Activated CD4-positive, alpha-beta T cell treated with anti-CD3 and anti-CD28 coated beads, Interleukin-2, Interleukin-6, amounts not matched to agents 100 ng/mL and 50 ng/mL, durations not matched to agents 16 hours and 8 hours (primary cell): Measurements from ENCODE around the gene PHF24.
"Not testable (repeated sequence)": the region's sequence is repeated elsewhere in the genome, so short reads cannot be mapped to it uniquely, and the experiment has no call there.

Experiments
- DNase-seq: peaks from one replicate; pipeline ENCODE4 v3.0.0-alpha.2; 2020

Gene PHF24

GRCh38 chr9:34998266-34998665 is 40.2 kb downstream of the PHF24 start:
- DNase-seq = no peak

- no peak for DNase-seq
Observed at GRCh38 chr9:34999576-34999975, 41.5 kb downstream of the PHF24 start.

DNA sequence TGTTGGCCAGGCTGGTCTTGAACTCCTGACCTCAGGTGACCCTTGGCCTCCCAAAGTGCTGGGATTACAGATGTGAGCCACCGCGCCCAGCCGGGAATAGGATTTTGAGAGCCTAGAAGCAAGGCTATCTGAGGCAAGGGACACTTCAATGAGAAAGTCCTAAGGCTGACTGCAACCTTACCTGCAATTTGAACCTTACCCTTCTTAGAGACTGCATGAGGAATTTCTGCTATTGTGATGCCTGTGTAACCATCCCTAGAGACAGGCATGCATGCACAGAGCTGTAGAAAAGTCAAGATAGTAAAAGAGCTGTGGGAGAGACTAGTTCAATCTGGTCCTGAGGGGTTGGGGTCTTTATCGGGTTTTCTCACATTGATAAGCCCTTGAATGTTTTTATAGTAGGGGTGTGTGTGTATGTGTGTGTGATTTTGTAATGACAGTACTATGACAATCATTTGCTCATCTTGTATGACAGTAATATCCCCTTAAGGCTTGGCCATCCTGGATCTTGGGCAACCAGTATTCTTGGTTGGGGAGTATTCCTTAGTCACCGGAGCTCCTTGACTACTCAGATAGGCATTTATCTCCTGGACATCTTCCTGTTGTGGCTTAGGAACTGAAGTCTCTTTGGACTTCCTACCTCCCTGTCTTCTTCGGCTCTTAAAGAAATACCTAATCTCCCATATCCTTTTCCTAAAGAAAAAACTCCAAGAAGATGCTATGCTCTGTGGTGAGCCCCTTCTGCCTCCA is 42.6 kb downstream of the PHF24 start:
- no peak for DNase-seq

- DNase-seq = no peak
Observed at GRCh38 chr9:35001285-35001677, 43.2 kb downstream of the PHF24 start.

- DNase-seq = peak; percentile 38
Observed at GRCh38 chr9:35001803-35002502, 43.9 kb downstream of the PHF24 start.

GRCh38 chr9:35002623-35003022 is 44.5 kb downstream of the PHF24 start:
- DNase-seq = no peak

GRCh38 chr9:35004299-35004698 is 46.2 kb downstream of the PHF24 start:
- not testable (repeated sequence) for DNase-seq

DNA sequence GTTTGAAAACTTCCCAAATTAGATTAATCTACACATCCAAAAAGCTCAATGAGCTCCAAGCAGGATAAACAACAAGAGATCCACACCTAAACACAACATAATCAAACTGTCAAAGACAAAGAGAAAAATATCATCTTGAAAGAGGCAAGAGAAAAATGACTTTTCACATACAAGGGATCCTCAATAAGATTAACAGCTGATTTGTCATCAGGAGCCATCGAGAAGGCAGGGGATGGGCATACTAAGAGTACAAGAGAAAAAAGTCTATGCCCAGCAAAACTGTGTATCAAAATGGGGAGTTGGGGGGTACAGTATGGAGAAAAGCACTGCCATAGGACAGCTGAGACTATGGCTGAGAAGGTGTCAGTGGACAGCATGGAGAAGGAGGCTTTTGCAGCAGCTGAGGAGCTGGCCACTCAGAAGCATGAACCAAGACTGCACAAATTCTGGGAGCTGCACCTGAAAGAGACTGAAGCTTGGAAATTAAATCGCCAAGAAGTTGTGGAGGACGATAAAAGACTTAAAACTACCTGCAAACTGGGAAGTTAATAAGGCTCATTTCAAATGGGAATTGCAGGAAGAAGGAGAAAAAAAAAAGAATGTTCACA is 52.4 kb downstream of the PHF24 start:
- DNase-seq = no peak

- no peak for DNase-seq
Observed at GRCh38 chr9:35014517-35014916, 56.4 kb downstream of the PHF24 start.

GRCh38 chr9:35023443-35023842 is 65.4 kb downstream of the PHF24 start:
- not testable (repeated sequence) for DNase-seq

- DNase-seq = no peak
Observed at GRCh38 chr9:35026671-35027070, 68.6 kb downstream of the PHF24 start.

GRCh38 chr9:35027374-35027773 is 69.3 kb downstream of the PHF24 start:
- DNase-seq = no peak

- DNase-seq = no peak
Observed at GRCh38 chr9:35027860-35028259, 69.8 kb downstream of the PHF24 start.

DNA sequence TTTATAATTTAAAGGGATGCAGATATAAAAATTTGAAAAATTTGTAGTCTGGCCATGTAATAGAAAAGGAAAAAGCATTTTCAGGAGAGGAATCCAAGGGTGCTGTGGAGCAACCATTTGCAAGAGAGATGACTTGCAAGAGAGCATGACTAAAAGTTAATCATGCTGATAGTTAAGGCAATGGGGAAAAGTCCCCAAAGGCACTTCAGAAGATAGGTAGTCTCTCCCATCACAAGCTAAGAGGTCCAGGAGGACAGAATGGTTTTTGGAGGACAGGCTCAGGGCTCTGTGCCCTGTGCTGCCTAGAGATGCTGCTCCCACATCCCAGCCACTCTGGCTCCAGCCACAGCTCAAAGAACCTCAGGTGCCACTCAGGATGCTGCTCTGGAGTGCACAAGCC is 70.3 kb downstream of the PHF24 start:
- no peak for DNase-seq

DNA sequence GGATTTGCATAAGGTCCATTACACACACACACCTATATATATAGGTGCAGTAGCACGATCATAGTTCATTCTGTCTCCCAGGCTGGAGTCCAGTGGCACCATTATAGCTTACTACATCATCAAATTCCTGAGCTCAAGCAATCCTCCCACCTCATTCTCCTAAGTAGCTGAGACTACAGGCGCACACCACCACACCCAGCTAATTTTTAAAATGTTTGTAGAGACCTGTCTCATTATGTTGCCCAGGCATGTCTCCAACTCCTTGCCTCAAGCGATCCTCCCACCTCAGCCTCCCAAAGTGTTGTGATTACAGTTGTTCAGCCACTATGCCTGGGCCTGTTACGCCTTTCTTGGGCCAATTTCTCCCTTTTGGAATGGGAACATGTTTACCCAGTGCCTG is 71.2 kb downstream of the PHF24 start:
- no peak for DNase-seq

DNA sequence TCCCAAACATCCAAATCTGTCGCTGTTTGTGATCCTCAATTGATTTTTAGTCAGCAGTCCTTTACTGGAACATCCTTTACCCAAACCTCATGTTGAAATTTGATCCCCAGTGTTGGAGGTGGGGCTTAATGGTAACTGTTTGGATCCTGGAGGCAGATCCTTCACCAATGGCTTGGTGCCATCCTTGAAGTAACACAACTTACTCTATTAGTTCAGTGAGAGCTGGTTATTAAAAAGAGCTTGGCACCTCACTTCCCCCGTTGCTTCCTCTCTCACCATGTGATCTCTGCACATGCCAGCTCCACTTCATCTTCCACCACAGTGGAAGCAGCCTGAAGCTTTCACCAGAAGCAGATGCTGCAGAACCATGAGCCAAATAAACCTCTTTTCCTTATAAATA is 71.8 kb downstream of the PHF24 start:
- no peak for DNase-seq
